Activated CD4-positive, alpha-beta T cell treated with anti-CD3 and anti-CD28 coated beads, Interleukin-2, amount 50 U/mL, for 16 hours (primary cell): ENCODE results near the gene NME4.
"Not testable (repeated sequence)": the region's sequence is repeated elsewhere in the genome, so short reads cannot be mapped to it uniquely, and the experiment has no call there.

Source experiments
- DNase-seq: peaks from one replicate; pipeline ENCODE4 v3.0.0-alpha.2; 2020

The NME4 gene

GRCh38 chr16:397135-397661 is at the start of gene NME4:
Gene NME4, plus strand, starts transcription at chr16:397199. Its CDS starts 24 bp downstream, at chr16:397223.
- no peak for DNase-seq

- DNase-seq: no peak
These were observed 49.8 kb upstream of the NME4 start for GRCh38 chr16:347203-347602.

GRCh38 chr16:348495-348894 is 48.5 kb upstream of the NME4 start:
- not testable (repeated sequence) for DNase-seq

- no peak for DNase-seq
These were observed 47.8 kb upstream of the NME4 start for GRCh38 chr16:349211-349610.

GRCh38 chr16:350203-350602 is 46.8 kb upstream of the NME4 start:
- DNase-seq: no peak

- no peak for DNase-seq
These were observed 45.0 kb upstream of the NME4 start for GRCh38 chr16:351804-352520.

- peak; percentile 100 for DNase-seq
These were observed 44.2 kb upstream of the NME4 start, which contains the start of gene AXIN1 for GRCh38 chr16:352547-353403. Gene AXIN1, minus strand, starts transcription at chr16:352723. Its CDS starts 5,698 bp downstream, at chr16:347025.

GRCh38 chr16:353404-354290 is 43.4 kb upstream of the NME4 start:
- no peak for DNase-seq

- DNase-seq: no peak
These were observed 42.6 kb upstream of the NME4 start for GRCh38 chr16:354291-354881.

- no peak for DNase-seq
These were observed 42.0 kb upstream of the NME4 start for GRCh38 chr16:354971-355461.

- DNase-seq: no peak
These were observed 40.3 kb upstream of the NME4 start for GRCh38 chr16:356741-357140.

- no peak for DNase-seq
These were observed 37.8 kb upstream of the NME4 start for GRCh38 chr16:359067-359763.

- no peak for DNase-seq
These were observed 36.9 kb upstream of the NME4 start for GRCh38 chr16:359871-360697.

GRCh38 chr16:360698-361336 is 36.2 kb upstream of the NME4 start:
- DNase-seq: no peak

- no peak for DNase-seq
These were observed 35.6 kb upstream of the NME4 start for GRCh38 chr16:361341-361871.

GRCh38 chr16:361872-362701 is 34.9 kb upstream of the NME4 start:
- DNase-seq: peak; percentile 75

GRCh38 chr16:362702-362999 is 34.3 kb upstream of the NME4 start:
- not testable (repeated sequence) for DNase-seq

- DNase-seq: no peak
These were observed 33.8 kb upstream of the NME4 start for GRCh38 chr16:363110-363765.
